ENCODE results near the gene C19orf53.
"Not testable (repeated sequence)": the region's sequence is repeated elsewhere in the genome, so short reads cannot be mapped to it uniquely, and the experiment has no call there.

Gene C19orf53

DNA sequence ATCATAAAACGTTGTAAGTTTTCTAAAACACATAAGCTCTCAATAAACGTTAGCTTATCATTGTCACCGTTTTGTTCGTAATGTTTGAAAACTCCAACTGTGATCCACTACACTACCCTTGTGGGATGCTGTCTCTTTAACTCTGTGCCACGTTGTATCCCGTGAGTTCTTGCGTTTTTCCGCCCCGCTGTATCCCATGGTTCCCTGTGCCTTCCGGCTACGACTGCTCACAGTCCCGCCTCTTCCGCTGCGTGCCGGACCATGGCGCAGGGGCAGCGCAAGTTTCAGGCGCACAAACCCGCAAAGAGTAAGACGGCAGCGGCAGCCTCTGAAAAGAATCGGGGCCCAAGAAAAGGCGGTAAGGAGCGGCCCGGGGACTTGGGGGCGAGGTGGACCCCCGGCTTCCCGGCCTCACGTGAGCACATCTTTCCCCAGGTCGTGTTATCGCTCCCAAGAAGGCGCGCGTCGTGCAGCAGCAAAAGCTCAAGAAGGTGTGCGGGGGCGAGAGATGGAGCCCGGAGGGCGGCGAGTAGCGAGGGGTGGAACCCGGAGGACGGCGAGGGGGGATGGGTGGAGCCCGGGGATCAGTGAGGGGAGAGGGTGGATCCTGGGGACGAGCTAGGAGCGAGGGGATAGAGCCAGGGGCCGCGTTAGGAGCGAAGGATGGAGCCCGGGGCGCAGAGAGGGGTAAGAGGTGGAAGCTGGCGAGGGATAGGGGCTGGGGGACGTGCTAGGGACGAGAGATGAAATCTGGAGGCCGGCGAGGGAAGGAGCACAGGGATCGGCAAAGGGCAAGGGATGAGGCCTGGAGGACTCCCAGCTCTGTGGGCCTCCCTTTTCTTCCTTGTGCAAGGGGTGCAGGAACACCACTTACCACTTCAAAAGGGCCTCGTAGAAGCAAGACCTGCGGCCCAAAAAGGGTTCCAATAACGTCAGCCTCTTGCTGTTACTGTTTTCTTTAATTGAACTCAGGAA, at the start of gene C19orf53:
C19orf53 (plus strand) TSS at position 240 of the 975 bp plus-strand sequence; CDS start at position 262, 22 bp downstream.
- DNase-seq (ENCODE audit: low read depth in 1 of 2, low spot score in 1 of 2) = peak; percentile 77 to 78

DNA sequence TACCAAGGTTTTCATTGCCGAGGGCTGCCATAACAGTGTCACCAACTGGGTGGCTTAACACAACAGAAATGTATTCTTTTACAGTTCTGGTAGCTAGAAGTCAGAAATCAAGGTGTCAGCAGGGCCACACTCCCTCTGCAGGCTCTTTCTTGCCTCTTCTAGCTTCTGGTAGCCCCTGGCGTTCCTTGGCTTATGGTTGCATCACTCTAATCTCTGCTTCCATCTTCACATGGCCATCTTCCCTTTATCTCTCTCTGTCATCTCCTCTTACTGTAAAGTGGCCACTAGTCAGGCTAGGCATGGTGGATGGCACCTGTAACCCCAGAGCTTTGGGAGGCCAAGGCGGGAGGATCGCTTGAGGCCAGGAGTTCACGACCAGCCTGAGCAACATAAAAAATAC, 47.9 kb upstream of the C19orf53 start:
- no peak for DNase-seq (ENCODE audit: low read depth in 1 of 2, low spot score in 1 of 2)

DNA sequence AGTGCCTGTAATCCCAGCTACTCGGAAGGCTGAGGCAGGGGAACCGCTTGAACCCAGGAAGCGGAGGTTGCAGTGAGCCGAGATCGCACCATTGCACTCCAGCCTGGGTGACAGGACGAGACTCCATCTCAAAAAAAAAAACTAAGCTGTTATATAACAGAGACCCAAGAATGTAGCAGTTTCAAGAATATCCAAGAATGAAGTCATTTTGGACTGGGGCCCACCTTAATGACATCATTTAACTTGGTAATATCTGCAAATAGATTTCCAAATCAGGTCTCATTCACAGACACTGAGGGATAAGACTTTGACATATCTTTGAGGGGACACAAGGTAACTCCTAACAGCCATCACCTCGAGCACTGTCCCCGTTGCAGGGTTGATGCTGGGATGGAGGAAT, 46.5 kb upstream of the C19orf53 start:
- DNase-seq (ENCODE audit: low read depth in 1 of 2, low spot score in 1 of 2) = no peak

DNA sequence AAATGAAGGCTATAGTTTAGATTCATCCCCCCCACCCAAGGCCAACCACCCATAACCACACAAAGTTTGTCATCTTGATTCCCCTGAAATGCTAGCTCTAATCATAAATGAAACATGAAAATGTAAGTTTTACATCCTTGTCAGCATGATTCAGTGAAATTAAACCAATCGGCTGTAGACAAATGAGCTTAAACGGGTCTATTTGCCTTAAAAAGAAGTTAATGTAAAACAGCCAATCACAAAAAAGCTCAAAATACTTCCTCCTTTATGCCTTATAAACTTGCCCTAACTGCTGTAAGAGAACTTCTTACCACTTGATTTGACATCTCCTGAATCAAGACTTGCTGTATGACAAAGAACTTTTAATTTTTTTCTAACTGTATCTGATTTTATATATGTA, 44.4 kb upstream of the C19orf53 start:
- DNase-seq (ENCODE audit: low read depth in 1 of 2, low spot score in 1 of 2) = no peak

DNA sequence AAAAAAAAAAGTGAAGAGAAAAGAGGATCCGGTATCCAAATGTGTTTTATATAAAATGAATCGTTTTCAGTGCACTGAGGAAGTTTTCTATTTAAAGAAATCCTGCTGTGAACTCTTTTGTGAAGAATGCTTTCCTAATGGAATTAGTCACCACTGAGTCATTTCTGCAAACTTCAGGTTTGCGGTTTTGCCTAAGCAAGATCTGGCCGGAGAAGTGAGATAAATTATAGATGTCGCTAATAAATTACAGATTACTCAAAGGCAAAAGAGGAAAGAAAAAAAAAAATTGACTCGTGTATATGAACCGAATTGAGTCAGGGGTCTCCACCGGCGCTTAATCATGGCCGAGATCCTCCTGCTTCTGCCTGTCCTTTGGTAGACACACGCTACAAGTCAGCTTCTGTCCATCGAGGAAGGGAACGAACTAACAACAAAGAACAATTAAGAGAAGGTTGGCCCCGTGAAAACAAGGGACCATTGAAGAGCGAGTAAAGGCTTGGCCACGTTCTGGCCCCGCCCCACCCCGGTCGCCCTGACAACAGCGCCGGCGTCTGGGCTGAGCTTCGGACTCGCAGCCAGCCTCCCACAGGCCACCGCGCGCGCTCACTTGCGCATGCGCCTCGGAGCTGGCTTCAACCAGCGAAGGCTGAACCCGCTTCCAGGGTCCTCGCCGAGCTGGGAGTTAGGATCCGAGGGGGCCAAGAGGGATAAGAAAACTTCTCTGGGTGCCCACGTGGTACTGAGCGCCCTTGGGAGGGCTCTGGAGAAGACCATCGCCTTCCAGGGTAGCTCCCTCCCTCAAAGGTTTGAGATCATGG, 42.9 kb upstream of the C19orf53 start:
- peak; percentile 92 to 94 for DNase-seq (ENCODE audit: low read depth in 1 of 2, low spot score in 1 of 2)

DNA sequence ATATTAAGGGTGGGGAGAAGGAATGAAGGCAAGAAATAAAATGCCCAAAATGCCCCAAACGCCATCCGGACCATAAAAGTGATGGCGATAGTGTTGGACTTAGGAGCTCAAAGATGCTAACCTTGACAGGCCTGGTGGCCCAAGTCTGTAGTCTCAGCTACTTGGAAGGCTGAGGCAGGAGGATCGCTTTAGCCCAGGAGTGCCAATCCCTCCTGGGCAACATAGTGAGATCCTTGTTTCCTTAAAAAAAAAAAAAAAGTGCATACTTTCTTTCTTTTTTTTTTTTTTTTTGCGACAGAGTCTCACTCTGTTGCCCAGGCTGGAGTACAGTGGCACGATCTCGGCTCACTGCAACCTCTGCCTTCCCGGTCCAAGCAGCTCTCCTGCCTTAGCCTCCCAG, 41.9 kb upstream of the C19orf53 start:
- DNase-seq (ENCODE audit: low read depth in 1 of 2, low spot score in 1 of 2) = no peak

DNA sequence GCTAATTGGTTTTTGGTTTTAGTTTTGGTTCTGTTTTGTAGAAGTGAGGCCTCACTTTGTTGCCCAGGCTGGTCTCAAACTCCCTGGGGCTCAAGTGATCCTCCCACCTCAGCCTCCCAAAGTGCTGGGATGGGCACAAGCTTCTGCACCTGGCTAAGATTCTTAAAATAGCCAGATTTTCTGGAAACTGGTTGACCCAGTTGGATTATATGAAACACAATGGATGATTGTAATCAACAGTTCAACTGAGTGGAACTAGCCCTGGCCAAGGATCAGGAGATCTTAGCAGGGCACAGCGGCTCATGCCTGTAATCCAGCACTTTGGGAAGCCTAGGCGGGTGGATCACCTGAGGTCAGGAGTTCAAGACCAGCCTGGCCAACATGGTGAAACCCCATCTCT, 39.5 kb upstream of the C19orf53 start:
- DNase-seq (ENCODE audit: low read depth in 1 of 2, low spot score in 1 of 2) = no peak

DNA sequence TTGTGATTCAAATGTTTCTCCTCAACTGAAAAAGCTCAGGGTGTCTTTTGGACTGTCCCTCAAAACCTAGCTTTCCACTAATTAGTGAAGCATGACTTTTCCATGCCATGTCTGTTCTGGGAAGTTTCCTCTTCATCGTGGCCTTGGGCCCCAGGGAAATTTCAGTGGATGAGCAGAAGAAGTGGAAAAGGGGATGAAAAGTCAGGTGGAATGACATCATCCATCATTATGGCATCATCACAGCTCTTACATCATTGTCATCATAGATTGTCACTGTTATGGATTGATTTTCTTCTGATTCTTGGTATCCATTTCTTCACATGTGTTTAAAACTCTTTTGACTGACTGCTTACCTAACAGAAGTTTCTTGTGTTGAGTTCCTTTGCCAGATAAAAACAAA, 36.2 kb upstream of the C19orf53 start:
- DNase-seq (ENCODE audit: low read depth in 1 of 2, low spot score in 1 of 2) = no peak

DNA sequence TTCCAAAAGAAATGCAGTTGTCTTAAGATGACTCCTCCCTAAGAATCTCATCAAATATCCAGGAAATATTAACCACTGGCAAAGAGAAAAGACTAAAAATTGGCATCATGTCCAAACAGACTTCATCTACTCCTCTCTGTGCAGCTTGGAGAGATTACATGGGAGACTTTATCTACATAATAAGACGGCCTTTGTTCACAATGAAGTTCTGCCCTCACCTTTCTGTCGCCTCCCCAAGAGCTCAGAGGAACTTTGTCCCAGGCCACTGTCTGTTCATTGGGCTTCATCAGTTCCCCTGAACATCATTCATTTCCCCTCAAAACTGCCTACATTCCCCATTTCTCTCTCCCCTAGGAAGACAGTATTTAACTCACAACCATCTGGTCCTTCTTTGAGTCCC, 32.4 kb upstream of the C19orf53 start:
- DNase-seq (ENCODE audit: low read depth in 1 of 2, low spot score in 1 of 2) = no peak

DNA sequence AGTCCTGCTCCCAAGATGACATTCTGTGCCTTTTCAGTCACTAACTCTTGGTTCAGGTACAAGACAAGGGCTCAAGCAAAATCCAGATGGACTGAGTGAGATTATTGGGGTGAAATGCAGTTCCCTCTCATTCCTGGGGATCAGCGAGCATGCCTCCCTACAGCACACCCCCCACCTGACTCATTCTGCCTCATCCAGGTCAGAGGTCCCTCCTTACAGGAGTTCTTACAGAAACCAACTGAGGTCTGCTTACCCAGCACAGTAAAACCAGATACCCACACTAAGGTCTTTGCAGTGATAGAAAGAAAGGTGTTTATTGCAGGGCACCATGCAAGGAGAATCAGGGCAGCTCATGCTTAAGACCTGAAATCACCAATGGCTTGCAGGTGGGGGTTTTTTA, 31.5 kb upstream of the C19orf53 start:
- no peak for DNase-seq (ENCODE audit: low read depth in 1 of 2, low spot score in 1 of 2)

DNA sequence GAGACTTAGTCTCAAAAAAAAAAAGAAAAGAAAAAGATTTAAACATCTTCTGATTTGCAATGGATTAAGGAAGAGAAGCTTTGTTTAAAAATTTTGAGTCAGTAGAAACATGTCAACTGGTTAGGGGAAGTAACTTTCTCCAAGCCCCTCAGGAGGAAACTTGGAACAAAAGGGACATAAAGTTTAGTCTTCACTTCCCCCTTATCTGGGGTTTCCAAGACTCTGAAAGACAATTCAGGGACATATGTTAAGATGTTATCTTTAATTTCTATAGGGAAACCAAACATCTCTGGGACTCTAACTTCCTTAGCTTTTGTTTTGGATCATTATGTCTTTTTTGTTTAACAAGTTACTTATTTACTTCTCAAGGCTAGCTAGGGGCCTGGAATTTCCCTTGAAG, 30.1 kb upstream of the C19orf53 start:
- DNase-seq (ENCODE audit: low read depth in 1 of 2, low spot score in 1 of 2) = no peak

DNA sequence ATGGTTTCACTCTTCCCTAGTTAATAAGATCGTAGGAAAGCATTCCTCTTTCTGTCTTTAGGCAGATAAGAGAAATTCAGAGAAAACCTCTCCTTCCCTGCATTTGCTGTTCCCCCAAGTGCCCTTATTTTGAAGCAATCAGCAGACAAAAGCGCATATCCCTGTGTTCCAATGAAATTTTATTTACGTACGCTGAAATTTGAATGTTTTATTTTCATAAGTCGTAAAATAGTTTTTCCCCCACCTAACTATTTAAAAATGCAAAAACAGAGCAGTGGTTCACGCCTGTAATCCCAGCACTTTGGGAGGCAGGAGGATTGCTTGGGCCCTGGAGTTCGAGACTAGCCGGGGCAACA, 27.2 kb upstream of the C19orf53 start:
- no peak for DNase-seq (ENCODE audit: low read depth in 1 of 2, low spot score in 1 of 2)

DNA sequence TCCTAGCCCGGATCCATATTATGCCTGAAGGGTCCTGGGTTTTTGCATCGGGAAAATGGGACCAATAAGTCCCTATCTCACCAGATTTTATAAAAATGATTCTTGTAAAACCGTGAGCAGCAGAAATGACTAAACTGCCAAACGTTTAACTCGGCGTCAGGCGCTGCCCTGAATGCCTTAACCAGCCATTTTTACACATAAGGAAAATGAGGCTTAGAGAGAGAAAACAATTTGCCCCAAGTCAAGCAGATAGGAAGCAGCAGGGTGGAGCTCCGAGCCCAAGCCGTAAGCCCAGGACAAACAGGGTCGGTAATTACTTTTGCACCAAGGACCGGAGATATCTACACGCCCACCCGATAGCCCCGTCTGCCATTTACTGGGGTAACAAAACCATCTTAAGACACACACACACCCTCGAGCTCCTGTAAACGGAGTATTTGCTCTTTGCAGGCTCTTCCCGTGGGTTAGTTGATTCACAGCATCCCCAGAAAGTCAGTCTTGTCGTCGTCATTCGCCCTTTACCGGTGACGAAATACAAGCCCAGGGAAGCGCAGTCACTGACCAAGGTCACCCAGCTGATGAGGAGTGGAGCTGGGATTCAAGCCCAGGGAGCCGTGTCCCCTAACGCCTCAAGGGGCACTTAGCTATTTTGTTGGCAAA, 26.0 kb upstream of the C19orf53 start:
- DNase-seq (ENCODE audit: low read depth in 1 of 2, low spot score in 1 of 2) = no peak

DNA sequence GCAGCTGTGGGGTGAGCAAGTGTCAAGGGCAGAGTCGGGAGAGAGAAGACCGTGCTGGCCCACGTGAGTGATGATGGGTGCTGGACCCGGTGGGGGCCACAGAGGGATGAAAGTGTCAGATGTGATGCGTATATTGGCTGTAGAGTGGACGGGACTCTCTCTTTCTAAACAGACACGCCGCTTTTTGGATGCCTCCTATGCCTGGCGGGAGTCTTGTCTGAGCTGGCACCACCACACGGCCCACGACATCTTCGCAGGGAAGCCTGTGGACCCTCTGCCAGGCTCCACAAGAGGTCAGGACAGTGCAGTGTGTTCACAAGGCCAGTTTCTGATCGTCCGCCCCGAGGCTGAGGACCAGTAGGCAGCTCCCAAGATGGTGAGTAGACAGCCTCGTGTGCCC, 22.8 kb upstream of the C19orf53 start:
- DNase-seq (ENCODE audit: low read depth in 1 of 2, low spot score in 1 of 2) = no peak

DNA sequence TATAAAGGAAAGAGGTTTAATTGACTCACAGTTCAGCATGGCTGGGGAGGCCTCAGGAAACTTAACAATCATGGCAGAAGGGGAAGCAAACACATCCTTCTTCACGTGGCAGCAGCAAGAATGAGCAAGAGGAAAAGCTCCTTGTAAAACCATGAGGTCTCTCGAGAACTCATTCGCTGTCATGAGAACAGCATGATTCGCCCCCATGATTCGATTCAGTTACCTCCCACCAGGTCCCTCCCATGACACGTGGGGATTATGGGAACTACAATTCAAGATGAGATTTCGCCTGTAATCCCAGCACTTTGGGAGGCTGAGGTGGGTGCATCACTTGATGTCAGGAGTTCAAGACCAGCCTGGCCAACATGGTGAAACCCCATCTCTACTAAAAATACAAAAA, 20.6 kb upstream of the C19orf53 start:
- not testable (repeated sequence) for DNase-seq (ENCODE audit: low read depth in 1 of 2, low spot score in 1 of 2)

DNA sequence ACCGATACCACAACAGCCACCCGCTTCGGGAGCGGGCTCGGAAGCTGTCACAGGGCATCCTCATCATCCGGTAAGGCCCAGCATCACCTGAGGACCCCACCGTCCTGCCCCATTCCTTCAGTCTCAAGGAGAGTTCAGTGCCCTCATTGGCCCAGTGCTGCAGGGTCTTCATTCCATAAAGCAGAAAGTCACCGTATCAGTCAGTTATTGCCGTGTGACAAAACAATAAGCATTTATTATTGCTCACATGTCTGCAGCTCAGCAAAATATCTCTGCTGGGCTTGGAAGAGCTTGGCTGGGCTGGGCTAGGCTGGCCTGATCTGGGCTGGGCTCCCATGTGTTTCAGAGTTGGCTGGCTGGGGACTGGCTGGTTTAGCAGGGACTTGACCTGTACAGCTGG, 18.0 kb upstream of the C19orf53 start:
- DNase-seq (ENCODE audit: low read depth in 1 of 2, low spot score in 1 of 2) = no peak

DNA sequence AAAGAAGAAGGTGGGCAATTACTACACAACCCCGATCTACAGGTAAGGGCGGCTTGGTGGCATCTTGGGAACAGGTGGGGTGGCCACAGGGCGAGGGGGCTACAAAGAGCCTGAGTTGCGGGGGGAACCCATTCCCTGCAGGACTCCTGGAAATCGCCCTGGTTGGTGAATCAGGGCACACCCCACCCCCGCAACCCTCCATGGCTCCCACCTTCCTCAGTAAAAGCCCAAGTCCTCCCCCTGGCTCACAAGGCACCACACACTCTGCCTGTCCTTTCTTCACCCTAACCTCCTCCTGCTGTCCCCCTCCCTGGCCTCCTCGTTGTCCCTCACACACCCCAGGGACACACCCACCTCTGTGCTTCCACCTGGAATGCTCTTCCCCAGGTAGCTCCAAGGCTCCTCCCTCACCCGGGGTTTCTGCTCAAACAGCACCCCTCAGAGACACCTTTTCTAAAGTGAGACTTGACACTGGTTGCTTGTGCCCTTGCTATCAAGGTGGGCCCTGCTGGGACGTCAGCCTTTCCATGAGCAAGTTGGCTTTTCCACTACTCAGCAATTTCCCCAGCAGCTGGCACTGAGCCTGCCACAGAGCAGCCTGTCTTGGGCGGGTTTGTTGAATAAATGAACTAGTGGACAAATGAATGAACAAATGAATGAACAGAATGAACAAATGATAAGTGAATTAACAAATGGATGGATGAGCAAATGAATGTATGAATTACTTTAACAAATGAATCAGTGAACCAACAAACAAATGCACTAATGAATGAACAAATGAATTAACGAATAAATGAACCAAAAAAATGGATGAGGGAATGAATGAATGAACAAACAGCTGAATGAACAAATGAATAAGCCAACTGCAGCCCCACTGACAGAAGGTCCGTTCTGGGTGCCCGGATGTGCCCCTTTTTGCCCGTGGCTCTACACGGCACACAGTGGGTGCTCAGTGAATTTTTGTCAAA, 16.2 kb upstream of the C19orf53 start:
- DNase-seq (ENCODE audit: low read depth in 1 of 2, low spot score in 1 of 2) = no peak

DNA sequence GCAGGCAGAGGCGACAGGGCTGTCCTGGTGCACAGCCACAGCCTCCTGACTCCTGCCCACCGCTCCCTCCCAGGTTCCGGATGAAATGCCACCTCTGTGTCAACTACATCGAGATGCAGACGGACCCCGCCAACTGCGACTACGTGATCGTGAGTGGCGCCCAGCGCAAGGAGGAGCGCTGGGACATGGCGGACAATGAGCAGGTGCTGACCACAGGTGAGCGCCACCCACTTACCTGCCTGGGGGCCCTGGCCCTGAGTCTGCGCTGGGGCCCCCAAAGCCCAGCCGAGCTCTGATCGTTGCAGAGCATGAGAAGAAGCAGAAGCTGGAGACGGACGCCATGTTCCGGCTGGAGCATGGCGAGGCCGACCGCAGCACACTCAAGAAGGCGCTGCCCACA, 15.5 kb upstream of the C19orf53 start:
- no peak for DNase-seq (ENCODE audit: low read depth in 1 of 2, low spot score in 1 of 2)

DNA sequence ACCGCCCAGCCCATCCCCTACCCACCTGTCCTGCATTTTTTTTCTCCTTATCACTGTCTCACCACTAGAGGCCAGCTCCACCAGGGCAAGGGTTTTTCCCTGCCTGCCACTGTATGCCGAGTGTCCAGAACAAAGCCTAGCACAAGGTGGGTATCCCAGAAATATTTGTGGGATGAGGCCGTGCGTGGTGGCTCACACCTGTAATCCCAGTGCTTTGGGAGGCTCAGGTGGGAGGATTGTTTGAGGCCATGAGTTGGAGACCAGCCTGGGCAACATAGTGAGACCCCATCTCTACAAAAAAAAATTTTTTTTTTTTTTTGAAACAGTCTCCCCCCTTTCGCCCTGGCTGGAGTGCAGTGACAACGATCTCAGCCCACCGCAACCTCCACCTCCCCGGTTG, 12.8 kb upstream of the C19orf53 start:
- no peak for DNase-seq (ENCODE audit: low read depth in 1 of 2, low spot score in 1 of 2)

DNA sequence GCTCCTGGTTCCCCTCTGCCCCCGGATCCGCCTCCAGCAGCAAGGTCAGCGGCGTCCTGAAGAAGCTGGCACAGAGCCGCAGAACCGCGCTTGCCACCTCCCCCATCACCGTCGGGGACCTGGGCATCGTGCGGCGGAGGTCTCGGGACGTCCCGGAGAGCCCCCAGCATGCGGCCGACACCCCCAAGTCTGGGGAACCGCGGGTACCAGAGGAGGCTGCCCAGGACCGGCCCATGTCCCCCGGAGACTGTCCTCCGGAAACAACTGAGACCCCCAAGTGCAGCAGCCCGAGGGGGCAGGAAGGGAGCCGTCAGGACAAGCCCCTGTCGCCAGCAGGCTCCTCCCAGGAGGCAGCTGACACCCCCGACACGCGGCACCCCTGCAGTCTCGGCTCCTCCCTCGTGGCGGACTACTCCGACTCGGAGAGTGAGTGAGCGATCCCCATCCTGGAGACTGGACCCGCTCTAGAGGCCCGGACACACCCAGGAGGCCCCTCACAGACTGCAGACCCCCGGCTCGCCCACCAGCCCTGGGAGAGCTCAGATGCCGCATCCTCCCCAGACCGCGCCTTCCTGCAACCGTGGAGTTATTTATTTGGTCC, 11.5 kb upstream of the C19orf53 start:
- no peak for DNase-seq (ENCODE audit: low read depth in 1 of 2, low spot score in 1 of 2)

Data from activated T-helper 1 cell treated with anti-CD3 and anti-CD28 coated beads, Interleukin-2, amount 50 U/mL, for 16 hours (primary cell).